Measurements from ENCODE around the gene ACTG1.

ACTG1 gene

DNA sequence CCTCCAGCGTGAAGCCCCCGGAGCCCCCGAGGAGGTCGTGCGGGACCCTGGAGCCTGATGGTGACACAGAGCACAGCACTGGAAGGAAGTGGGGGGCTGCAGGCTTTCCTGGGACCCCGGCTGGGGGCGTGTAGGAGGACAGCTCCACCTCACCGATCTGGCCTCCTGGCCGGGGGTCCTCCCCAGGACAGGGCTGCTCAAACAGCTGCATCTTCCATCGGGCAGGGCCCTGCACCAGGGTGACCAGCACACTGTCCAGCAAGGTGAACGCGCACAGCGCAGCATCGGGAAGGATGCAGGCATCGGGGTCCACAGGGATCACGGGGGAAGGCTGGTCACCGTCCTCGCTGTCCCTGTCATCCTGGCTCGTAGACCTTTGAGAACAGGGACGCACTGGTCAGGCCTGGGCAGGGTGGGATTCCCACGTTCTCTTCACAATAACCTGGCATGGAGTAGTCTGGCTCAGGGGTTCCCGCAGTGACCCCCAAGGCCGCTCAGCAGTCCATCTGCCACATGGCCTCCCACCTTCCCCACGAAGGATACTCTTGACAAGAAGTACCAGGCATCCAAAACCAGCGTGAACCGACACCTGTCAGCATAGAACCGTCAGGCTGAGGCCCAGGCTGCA, 38.3 kb upstream of the ACTG1 start:
- no peak for DNase-seq (ENCODE audit: low read depth)
- in situ Hi-C loops (cut with HindIII; ENCODE audit: low sequenced_read_pairs): no loop called here
- H3K4me3 ChIP-seq (ENCODE audit: low read depth, low read length): peak overlapping the region; percentile 90
- TF ChIP-seq, protein P1, sequence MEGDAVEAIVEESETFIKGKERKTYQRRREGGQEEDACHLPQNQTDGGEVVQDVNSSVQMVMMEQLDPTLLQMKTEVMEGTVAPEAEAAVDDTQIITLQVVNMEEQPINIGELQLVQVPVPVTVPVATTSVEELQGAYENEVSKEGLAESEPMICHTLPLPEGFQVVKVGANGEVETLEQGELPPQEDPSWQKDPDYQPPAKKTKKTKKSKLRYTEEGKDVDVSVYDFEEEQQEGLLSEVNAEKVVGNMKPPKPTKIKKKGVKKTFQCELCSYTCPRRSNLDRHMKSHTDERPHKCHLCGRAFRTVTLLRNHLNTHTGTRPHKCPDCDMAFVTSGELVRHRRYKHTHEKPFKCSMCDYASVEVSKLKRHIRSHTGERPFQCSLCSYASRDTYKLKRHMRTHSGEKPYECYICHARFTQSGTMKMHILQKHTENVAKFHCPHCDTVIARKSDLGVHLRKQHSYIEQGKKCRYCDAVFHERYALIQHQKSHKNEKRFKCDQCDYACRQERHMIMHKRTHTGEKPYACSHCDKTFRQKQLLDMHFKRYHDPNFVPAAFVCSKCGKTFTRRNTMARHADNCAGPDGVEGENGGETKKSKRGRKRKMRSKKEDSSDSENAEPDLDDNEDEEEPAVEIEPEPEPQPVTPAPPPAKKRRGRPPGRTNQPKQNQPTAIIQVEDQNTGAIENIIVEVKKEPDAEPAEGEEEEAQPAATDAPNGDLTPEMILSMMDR (IDR thresholded peaks at IDR 0.05; ENCODE audit: low read depth, low read length, missing control alignments): no peak

DNA sequence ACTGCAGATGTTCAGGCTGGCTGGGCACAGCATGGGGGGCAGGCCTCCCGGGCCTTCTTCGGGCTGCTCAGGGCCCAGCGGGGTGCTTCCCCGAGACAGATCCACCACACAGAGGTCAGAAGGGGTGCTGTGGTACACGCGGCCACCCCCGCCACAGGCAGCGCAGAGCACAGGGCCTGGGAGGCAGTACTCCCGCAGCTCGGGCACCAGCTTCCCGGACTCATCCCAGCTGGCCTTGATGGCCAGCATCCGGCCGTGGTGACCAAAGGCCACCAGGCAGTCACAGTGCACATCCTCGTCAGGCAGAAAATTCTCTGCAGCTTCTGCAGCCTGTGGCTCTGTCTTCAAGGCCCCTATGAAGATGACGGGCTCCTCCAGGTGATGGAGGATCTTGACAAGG, 37.7 kb upstream of the ACTG1 start:
- TF ChIP-seq, protein P1 (IDR thresholded peaks at IDR 0.05; ENCODE audit: low read depth, low read length, missing control alignments): no peak
- in situ Hi-C loops (cut with HindIII; ENCODE audit: low sequenced_read_pairs): no loop called here
- no peak for DNase-seq (ENCODE audit: low read depth)
- no peak overlapping the region for H3K4me3 ChIP-seq (ENCODE audit: low read depth, low read length)

DNA sequence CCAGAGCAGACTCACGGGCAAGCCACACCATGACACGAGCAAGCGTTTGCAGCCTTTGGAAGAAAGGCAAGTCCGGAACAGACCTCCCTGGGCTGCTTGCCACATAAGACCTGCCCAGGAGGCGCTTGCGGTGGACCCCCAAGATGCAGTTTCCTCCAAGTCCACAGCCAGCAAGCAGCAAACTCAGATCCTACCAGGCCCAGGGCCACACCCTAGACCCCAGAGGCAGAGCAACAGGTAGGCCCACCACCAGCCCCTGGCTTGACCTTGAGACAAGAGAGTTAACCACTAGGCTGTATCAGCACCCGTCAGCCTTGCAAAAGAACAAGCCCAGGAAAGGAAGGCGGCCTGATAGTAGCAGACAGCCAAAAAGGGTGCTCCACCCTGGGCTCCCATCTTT, 37.2 kb upstream of the ACTG1 start:
- in situ Hi-C loops (cut with HindIII; ENCODE audit: low sequenced_read_pairs): no loop called here
- no peak for DNase-seq (ENCODE audit: low read depth)
- TF ChIP-seq, protein P1 (IDR thresholded peaks at IDR 0.05; ENCODE audit: low read depth, low read length, missing control alignments): no peak
- no peak overlapping the region for H3K4me3 ChIP-seq (ENCODE audit: low read depth, low read length)

DNA sequence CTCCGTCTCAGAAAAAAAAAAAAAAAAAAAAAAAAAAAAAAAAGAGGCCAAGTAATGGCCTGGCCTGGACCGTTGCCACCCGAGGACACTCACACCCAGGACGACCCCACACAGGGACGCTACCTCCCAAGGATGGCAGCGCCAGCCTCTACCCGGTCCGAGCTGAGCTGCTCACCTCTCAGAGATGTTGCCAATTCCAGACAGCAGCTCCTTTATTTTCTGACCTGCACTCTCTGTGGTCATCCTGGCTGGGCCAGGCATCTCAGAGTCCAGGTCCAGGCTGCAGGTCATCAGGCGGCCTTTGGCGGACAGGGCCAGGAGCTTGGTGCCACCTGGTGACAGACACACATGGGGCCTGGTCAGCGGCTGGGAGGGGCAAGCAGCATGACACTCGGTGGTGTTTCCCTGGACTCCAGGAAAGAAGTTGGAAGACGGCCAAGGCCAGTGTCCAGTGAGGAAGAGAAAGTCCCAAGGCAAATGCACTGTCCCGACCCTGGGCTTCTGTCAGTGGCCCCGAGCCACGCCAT, 36.5 kb upstream of the ACTG1 start:
- DNase-seq (ENCODE audit: low read depth): no peak
- TF ChIP-seq, protein P1 (IDR thresholded peaks at IDR 0.05; ENCODE audit: low read depth, low read length, missing control alignments): no peak
- H3K4me3 ChIP-seq (ENCODE audit: low read depth, low read length): no peak overlapping the region
- in situ Hi-C loops (cut with HindIII; ENCODE audit: low sequenced_read_pairs): no loop called here

DNA sequence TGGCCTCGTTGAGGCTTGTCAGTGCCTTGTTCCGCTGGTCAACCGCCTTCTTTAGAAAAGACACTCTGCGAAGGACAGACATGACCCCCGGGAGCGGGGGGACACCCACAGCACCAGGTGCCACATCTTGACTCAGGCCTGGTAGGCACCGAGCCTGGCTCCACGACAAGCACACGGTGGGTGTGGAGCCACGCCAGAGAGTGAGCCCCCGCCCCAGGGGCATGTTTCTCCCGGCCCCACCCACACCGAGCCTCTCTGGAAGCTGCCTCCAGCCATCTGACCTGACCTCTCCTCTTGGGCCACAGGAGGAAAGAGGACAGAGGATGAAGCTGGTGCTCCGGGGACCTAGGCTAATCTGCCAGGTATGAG, 35.0 kb upstream of the ACTG1 start:
- in situ Hi-C loops (cut with HindIII; ENCODE audit: low sequenced_read_pairs): no loop called here
- no peak for DNase-seq (ENCODE audit: low read depth)
- TF ChIP-seq, protein P1 (IDR thresholded peaks at IDR 0.05; ENCODE audit: low read depth, low read length, missing control alignments): no peak
- no peak overlapping the region for H3K4me3 ChIP-seq (ENCODE audit: low read depth, low read length)

DNA sequence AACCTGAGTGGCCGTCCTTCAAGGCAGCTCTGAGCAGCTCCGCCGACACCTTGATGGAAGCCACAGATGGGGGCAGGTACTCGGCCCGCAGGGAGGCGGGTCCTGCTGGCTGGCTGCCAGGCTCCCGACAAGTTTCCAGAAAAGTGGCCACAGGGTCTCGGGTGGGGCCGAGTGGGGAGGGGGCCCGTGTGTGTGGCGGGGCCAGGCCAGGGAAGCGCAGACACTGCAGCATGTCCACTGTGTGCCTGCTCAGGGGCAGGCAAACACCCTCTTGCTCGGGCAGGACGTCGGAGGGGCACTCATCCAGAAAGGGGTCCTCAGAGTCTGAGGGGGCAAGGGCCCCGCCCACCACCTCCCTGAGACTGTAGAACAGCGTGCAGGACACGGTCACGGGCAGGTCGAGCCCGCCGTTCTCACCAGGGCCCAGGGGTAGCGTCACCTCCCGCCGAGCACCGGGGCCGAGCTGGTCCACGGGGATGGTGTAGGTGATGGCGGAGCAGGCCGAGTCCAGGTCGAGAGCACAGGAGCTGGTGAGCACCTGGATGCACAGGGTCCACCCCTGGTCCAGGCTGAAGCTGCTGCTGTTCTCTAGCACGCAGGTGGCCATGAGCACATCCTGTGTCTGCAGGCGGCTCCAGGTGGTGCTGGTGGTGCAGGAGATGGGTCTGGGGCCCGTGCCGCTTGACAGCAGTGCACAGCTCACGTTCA, 34.5 kb upstream of the ACTG1 start:
- no peak for DNase-seq (ENCODE audit: low read depth)
- no peak overlapping the region for H3K4me3 ChIP-seq (ENCODE audit: low read depth, low read length)
- in situ Hi-C loops (cut with HindIII; ENCODE audit: low sequenced_read_pairs): no loop called here
- TF ChIP-seq, protein P1 (IDR thresholded peaks at IDR 0.05; ENCODE audit: low read depth, low read length, missing control alignments): no peak
